NCI-H2029 (cell line): ENCODE results near the gene NAT9.
A peak's percentile ranks its signal among the peaks of the same experiment; 100 is the strongest.

Experiments used
- DNase-seq: peaks from one replicate; lab custom pipeline; 2025; lab: John Stamatoyannopoulos, UW

Gene NAT9

DNA sequence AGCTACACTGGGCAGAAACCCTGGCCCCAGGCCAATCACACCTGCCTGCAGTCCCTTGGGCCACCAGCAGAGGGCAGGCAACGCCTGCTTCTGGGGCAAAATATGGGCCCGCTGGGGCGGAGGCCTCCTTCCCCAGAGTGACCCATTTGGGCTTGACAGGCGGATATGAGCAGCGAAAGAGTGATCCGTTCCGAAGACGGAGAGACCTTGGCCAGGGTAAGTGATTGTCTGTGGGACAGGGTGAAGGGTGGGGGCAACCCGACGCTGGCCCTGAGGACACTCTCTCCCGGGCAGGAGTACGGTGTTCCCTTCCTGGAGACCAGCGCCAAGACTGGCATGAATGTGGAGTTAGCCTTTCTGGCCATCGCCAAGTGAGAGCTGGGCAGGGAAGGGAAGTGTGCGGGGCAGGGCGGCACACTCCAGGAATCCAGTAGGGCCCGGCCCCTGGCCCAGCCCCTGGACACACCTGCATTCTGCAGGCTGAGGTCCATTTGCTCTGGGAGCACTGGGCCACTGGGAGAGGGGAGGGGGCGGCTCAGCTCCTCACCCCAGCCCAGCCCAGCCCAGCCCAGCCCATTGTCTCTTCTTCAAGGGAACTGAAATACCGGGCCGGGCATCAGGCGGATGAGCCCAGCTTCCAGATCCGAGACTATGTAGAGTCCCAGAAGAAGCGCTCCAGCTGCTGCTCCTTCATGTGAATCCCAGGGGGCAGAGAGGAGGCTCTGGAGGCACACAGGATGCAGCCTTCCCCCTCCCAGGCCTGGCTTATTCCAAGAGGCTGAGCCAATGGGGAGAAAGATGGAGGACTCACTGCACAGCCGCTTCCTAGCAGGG lies 31.2 kb downstream of the NAT9 start:
- peak; percentile 32 for DNase-seq

- no peak for DNase-seq
Observed at GRCh38 chr17:74744349-74744713, 31.8 kb downstream of the NAT9 start.

GRCh38 chr17:74743755-74744154 lies 32.4 kb downstream of the NAT9 start:
- DNase-seq = no peak

- no peak for DNase-seq
Observed at GRCh38 chr17:74742978-74743545, 33.1 kb downstream of the NAT9 start.

GRCh38 chr17:74742153-74742515 lies 34.0 kb downstream of the NAT9 start:
- no peak for DNase-seq

GRCh38 chr17:74740641-74741387 lies 35.3 kb downstream of the NAT9 start:
- DNase-seq = no peak

DNA sequence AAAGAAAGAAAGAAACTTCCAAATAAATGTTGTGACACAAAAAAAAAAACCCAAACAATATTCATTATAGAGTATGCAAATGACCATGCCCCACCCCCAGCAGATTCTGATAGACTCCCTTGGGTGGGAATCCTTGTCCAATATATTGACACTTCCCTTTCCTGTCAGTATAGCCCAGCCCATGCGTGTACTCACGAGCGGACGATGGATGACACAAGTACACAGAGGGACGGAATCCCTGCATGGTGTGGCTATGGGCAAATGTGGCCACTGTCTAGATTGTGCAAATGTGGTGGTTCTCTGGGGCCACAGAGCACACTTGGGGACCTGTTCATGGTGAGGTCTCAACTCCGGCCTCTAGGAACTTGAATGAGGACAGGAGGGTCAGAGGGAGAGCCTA lies 36.0 kb downstream of the NAT9 start:
- no peak for DNase-seq

GRCh38 chr17:74739227-74739831 lies 36.8 kb downstream of the NAT9 start:
- no peak for DNase-seq

GRCh38 chr17:74738051-74738996 lies 37.8 kb downstream of the NAT9 start:
- DNase-seq = no peak

DNA sequence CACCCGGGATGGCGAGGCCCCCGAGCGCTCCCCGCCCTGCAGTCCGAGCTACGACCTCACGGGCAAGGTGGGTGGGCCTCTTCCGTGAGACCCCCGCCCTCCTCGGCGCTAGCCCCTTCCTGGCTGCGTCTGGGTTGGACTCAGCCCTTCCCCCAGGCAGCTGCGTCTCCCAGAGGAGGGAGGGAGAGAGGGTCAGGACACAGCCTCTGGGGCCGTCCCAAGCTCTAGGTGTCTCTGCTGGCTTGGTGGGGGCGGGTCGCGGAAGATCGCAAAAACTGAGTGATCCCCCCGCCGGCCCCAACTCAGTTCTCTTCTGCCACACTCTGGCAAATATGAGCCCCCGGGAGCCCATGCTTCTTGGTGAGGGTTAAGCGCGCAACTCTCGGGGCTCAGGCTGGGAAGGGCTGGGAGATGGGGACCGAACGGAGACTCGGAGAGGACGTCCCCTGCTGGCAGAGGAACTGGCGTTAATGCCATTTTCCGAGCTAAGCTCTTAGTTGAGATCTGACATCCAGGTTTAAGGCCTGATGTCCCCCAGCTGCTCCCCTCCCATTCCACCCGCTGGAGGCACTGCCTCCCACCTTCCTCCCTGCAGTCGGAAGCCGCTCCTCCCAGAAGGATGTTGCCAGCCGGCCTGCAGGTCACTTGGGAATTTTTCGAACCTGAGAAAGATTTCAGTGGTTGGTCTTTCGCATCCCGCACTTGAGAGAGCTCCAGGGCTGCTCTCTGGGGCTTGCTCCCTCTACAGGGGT lies 38.7 kb downstream of the NAT9 start:
- DNase-seq = no peak

DNA sequence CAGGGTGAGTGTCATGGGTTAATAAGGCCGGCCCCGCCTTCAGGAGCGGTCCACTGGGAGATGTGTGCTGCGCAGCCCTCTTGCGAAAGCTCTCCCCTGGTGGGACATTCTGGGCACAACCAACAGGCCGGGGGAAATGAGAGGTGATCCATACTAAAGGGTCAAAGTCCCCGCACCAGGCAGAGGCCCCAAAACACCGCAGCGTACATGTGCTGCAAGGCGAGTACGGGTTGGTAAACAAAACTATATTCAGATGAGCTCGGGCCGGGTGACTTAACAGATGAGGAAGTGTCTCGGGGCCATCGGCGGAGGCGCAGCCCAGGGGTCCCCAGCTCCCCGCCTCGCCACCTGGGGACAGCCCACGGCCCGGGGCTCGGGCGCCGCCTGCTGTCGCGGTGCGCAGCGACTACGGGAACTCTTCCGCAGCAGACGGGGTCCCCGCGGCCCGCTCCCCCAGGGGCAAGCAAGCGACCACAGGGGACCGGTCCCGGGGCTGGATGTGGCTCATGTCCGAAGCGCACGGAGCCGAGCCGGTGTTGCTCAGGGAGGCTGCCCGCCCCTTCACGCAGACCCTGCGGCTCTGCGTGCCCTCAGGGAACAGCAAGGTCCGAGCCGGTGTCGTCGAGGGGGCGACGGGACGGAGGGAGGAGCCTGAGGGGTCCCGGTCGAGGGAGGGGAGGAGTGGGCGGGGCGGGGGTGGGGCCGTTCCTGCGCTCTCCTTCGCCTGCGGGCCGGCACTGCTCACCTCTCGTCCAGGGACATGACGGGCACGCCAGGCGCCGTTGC lies 39.4 kb downstream of the NAT9 start, which contains the start of gene RAB37:
Gene RAB37, plus strand, starts transcription at position 744 of the 786 bp plus-strand sequence. Its CDS starts 17 bp downstream, at position 761.
- no peak for DNase-seq

DNA sequence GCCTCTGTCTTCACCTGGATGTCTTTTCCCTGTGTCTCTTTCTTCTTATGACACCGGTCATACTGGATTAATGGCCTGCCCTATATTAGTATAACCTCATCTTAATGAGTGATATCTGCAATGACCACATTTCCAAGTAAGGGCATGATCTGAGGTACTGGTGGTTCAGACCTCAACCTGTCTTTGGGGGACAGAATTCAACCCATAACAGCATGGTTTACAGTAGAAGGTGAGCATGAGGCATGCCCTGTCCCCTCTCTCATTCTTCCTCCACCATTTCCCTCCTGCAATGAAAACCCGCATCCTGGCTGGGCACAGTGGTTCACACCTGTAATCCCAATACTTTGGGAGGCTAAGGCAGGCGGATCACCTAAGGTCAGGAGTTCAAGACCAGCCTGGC lies 41.9 kb downstream of the NAT9 start:
- DNase-seq = no peak

DNA sequence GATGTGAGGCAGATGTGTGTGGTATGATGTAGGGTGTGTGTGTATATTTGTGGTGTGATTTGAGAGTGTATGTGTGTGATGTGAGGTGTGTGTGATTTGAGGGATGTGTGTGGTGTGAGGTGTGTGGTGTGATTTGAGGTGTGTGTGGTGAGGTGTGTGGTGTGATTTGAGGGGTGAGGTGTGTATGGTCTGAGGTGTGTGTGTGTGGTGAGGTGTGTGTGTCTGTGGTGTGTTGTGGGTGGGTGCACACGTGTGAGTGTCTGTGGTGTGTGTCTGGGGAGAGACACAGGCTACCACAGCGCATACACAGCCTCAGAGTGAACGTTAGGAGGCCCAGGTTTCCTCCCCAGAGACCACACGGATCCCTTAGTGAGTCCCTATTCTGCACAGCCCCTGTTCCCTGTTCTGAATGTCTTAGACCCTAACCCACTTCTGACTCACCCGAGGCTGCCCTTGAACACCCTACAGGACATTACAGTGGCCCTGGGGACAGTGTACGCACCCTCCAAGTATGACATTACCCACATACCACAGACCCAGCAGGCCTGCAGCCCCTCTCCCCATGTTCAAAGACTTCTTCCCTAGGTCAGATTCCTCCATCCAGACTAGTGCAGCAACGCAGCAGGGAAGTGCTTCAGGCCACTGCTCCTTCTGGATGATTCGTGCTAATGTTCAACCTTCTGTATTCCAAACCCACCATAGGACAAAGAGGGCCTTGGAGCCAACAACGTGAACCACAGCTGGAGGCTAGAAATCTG lies 42.6 kb downstream of the NAT9 start:
- no peak for DNase-seq

GRCh38 chr17:74732042-74732867 lies 43.9 kb downstream of the NAT9 start:
- DNase-seq = no peak

DNA sequence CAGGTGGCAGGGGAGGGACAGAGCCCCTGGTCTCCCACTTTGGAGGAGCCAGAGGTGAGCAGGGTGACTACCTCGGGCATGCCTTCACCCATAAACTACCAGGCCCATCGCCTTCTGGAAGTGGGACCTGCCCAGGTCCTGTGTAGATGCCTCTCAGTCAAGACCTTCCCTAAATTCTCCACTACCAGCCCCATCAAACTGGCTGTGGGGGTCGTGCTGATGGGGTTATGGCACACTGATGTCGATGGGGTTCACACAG lies 44.9 kb downstream of the NAT9 start:
- DNase-seq = no peak

DNA sequence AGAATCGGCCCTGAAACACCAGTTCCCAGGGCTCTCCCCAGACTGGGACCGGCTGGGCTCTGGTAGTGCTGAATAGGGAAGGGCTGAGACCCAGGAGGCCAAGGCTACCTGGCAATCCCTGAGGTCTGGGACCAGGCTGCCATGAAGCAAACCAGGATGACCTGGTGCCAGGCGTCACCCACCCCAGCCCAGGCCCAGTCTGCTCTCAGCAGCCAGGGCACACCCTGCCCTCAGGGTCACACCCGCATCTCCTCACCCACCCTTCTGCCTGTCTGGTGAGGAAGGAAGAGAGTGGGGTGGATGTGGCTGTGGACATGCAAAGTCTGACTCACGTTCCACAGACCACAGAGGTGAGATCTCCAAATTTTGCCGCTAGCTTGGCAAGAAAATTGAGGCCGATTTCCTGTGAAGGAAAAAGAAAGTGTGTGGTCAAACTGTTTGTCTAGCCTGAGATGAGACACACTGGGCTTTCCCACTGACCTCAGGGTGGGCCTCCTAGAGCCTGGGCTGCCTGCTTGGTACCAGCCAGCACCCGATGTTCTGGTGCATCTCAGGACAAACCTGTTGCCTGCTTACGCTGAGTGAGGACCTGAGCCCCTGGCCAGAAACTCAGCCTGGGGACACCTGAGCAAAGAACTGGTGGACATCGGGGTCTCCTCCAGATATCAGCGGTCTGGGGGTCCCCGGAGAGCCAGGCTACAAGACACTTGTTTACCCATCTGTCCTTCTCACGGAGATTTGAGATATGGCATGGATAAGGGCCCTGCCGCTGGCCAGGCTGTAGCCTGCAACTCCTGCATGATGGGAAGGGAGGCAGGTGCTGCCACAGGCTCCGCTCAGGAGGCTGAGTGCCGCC lies 45.4 kb downstream of the NAT9 start:
- DNase-seq = no peak

- no peak for DNase-seq
Observed at GRCh38 chr17:74729866-74730265, 46.3 kb downstream of the NAT9 start.

GRCh38 chr17:74729368-74729767 lies 46.8 kb downstream of the NAT9 start:
- DNase-seq = no peak
